GM12872 (cell line): ENCODE data around the gene EID3.

Source experiments
- CTCF ChIP-seq: IDR thresholded peaks from 3 replicates; pipeline ENCODE4 v1.5.1; 2011; ENCODE audit warnings: low read depth, mild to moderate bottlenecking, low read length, moderate library complexity; ENCODE audit not compliant: insufficient read depth

The EID3 gene

DNA sequence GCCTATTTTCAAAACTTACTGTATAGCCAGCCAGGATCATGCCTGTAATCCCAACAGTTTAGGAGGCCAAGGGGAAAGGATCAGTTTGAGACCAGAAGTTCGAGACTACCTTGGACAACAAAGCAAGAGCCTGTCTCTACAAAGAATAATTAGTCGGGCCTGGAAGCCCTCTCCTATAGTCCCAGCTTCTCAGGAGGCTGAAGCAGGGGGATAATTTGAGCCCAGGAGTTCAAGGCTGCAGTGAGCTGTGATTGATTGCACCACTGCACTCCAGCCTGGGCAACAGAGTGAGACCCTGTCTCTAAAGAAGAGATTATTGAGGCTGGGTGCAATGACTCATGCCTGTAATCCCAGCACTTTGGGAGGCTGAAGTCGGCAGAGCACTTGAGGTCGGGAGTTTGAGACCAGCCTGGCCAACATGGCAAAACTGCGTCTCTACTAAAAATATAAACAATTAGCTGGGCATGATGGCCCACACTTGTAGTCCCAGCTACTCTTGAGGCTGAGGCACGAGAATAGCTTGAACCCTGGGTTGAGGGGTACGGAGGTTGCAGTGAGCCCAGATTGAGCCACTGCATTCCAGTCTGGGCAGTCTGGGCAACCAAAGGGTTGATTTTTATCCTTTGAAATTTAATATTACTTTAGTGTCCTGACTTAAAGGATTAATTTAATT is 14.1 kb downstream of the EID3 start:
- no peak for TF ChIP-seq CTCF

GRCh38 chr12:104319028-104319427 is 15.5 kb downstream of the EID3 start:
- TF ChIP-seq CTCF: no peak

- TF ChIP-seq CTCF: no peak
Observed at GRCh38 chr12:104319918-104320626, 16.5 kb downstream of the EID3 start.

GRCh38 chr12:104320627-104321024 is 17.1 kb downstream of the EID3 start:
- TF ChIP-seq CTCF: no peak

GRCh38 chr12:104321949-104322348 is 18.4 kb downstream of the EID3 start:
- TF ChIP-seq CTCF: no peak

DNA sequence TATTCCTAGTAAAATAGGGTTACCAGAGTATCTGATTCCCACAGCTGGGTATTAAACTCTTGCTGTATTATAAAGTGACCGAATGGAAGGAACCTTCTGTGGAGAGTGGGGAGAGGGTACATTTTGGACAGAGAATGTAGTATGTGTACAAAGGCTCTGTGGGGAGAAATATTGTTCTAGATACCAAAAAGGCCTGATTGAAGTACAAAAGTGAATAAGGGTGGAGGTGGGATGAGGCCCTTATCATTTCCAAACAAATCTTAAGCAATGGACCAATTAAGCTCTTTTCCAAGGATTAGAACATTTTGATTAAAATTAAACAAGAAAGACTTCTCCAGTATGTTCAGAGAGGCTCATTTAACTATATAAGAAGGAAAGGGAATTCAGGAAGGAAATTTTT is 20.4 kb downstream of the EID3 start:
- TF ChIP-seq CTCF: no peak

DNA sequence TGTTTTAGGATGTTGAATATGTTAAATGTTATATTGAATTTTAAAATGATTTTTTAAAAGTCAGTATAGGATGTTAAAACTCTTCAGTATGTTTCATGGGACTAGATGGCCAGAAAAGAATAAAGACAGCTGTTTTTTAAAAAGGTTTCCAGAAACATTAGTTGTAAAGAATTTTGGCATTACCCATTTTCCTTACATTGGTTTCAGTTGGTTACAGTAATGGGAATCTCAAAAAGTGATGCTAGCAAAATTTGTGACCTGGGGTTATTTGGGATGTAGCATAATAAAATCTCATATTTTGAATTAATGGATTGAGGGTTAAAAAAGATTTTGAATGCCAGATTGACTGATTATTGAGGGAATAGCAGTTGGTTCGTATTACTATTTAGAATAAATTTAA is 25.3 kb downstream of the EID3 start:
- TF ChIP-seq CTCF: no peak
